PC-9 (cell line): Measurements from ENCODE around the gene CD2AP. TPM values are rescaled to one million over a fixed set of nuclear protein-coding genes. Genes with fewer than 3 reads are reported as not detected.
"Not testable (repeated sequence)": the region's sequence is repeated elsewhere in the genome, so short reads cannot be mapped to it uniquely, and the experiment has no call there.

Source experiments
- BruUV-seq: library from RNA; stranded (reverse); fragments of 400-500 nt; replicated peaks from 2 replicates; lab custom pipeline; 2021; lab: Mats Ljungman, UMichigan
- CTCF ChIA-PET: fragments of 300-600 bp; sonication (Branson Sonifier 250); formaldehyde crosslinking; loops from one replicate; lab custom pipeline; 2022; ENCODE audit warnings: antibody characterized with exemption; lab: Charles Lee
- POLR2A ChIA-PET: fragments of 300-600 bp; sonication (Branson Sonifier 250); formaldehyde crosslinking; loops from one replicate; lab custom pipeline; 2022; ENCODE audit warnings: antibody characterized with exemption; ENCODE audit not compliant: unreplicated experiment; lab: Charles Lee
- DNase-seq, 2 experiments: peaks; one replicate each; pipeline versions ENCODE4 v3.0.0 to v3.0.0-alpha.2; 2015 to 2022; ENCODE audit warnings: mixed read lengths in 1 of 2
- H2AFZ ChIP-seq: fragments of 200-600 bp; sonication (generic); 2 replicates; pipeline ENCODE4 v1.8.1; 2017; ENCODE audit warnings: antibody characterized with exemption
- H3F3A ChIP-seq: fragments of 200-600 bp; sonication (generic); 2 replicates; pipeline ENCODE4 v1.8.1; 2017; ENCODE audit warnings: antibody characterized with exemption, mild to moderate bottlenecking, low read depth; ENCODE audit not compliant: insufficient read depth
- H3K27ac ChIP-seq: fragments of 200-600 bp; sonication (generic); 2 replicates; pipeline ENCODE4 v1.6.1; 2016; ENCODE audit warnings: mixed run types
- H3K27me3 ChIP-seq: fragments of 200-600 bp; sonication (generic); 2 replicates; pipeline ENCODE4 v1.6.1; 2016; ENCODE audit warnings: low read depth, mixed run types; ENCODE audit not compliant: insufficient read depth
- H3K36me3 ChIP-seq: fragments of 200-600 bp; sonication (generic); 2 replicates; pipeline ENCODE4 v1.6.1; 2016; ENCODE audit warnings: low read depth, mixed run types
- H3K4me1 ChIP-seq: fragments of 200-600 bp; sonication (generic); replicated peaks from 2 replicates; pipeline ENCODE4 v1.6.1; 2016; ENCODE audit warnings: mixed run types; ENCODE audit not compliant: insufficient read depth
- H3K4me2 ChIP-seq: fragments of 200-600 bp; sonication (generic); 2 replicates; pipeline ENCODE4 v1.6.1; 2017; ENCODE audit warnings: mixed run types
- H3K4me3 ChIP-seq: fragments of 200-600 bp; sonication (generic); 2 replicates; pipeline ENCODE4 v1.6.1; 2016; ENCODE audit warnings: mixed run types
- H3K79me2 ChIP-seq: fragments of 200-600 bp; sonication (generic); 2 replicates; pipeline ENCODE4 v1.6.1; 2017; ENCODE audit warnings: low read depth, mixed run types
- H3K9me2 ChIP-seq: fragments of 200-600 bp; sonication (generic); 2 replicates; pipeline ENCODE4 v1.8.1; 2017; ENCODE audit warnings: mild to moderate bottlenecking; ENCODE audit not compliant: insufficient read depth
- H3K9me3 ChIP-seq: fragments of 200-600 bp; sonication (generic); 2 replicates; pipeline ENCODE4 v1.8.1; 2016; ENCODE audit warnings: low read depth; ENCODE audit not compliant: insufficient read depth
- H4K20me1 ChIP-seq: fragments of 200-600 bp; sonication (generic); 2 replicates; pipeline ENCODE4 v1.8.1; 2017; ENCODE audit not compliant: insufficient read depth
- CTCF ChIP-seq: fragments of 200-600 bp; sonication (generic); conservative IDR thresholded peaks from 2 replicates; pipeline ENCODE4 v1.6.1; 2017; ENCODE audit warnings: mixed run types, antibody characterized with exemption, mild to moderate bottlenecking, moderate library complexity
- EZH2 ChIP-seq: fragments of 200-600 bp; sonication (generic); IDR thresholded peaks from 2 replicates; pipeline ENCODE4 v1.8.0; 2017; ENCODE audit warnings: antibody characterized with exemption, low read depth
- intact Hi-C: fragments of 100-400 bp; cut with micrococcal nuclease; formaldehyde crosslinking; loops from one replicate; pipeline ENCODE4 v1.10.0; 2022; ENCODE audit not compliant: unreplicated experiment
- total RNA-seq: library from RNA; stranded (reverse); gene quantifications from 2 replicates; pipeline ENCODE4 v1.2.3, GENCODE V29; 2021

The CD2AP gene
- total RNA-seq, 1 experiment from 2014 or later, result 55.5 TPM

GRCh38 chr6:47479140-47479508 is 1.5 kb downstream of the CD2AP start:
- peak overlapping the region; percentile 97 for H3K27ac ChIP-seq
- TF ChIP-seq CTCF (no peak), EZH2 (no peak)
- no peaks in the 10 kb centered on the region for H3K36me3 ChIP-seq
- no peaks in the 10 kb centered on the region for H3K9me3 ChIP-seq
- no peaks in the 10 kb centered on the region for H3K27me3 ChIP-seq
- BruUV-seq, result no TSS peak
- H3K4me1 ChIP-seq, result peaks cover 52% of the 10 kb centered on the region
- CTCF ChIA-PET, result no interaction called here
- H3K9me2 ChIP-seq, result no peaks in the 10 kb centered on the region
- no peak for DNase-seq
- peaks cover 35% of the 10 kb centered on the region for H4K20me1 ChIP-seq
- peaks cover 75% of the 10 kb centered on the region for H3K79me2 ChIP-seq
- intact Hi-C loops, result no loop called here
- POLR2A ChIA-PET, result interaction anchor here (0.7 kb wide), 1 partner anchor 175 kb away, joined by 4 read pairs; no protein-coding TSS in a partner anchor
- H3F3A ChIP-seq, result peaks cover 19% of the 10 kb centered on the region
- H2AFZ ChIP-seq, result no peak overlapping the region; the same call in 1 of the 2 replicates
- H3K4me2 ChIP-seq, result peak overlapping the region; percentile 84
- peak overlapping the region; percentile 95 for H3K4me3 ChIP-seq

GRCh38 chr6:47479874-47480273 is 2.3 kb downstream of the CD2AP start:
- Histone ChIP-seq H3K27me3 (no peaks in the 10 kb centered on the region), H2AFZ (no peak overlapping the region), H3F3A (peaks cover 23% of the 10 kb centered on the region), H3K4me1 (peaks cover 60% of the 10 kb centered on the region), H3K27ac (no peak overlapping the region), H3K79me2 (peaks cover 83% of the 10 kb centered on the region), H3K9me3 (no peaks in the 10 kb centered on the region), H3K4me2 (peak overlapping the region; percentile 84), H4K20me1 (peaks cover 39% of the 10 kb centered on the region), H3K36me3 (no peaks in the 10 kb centered on the region), H3K4me3 (peak overlapping the region; percentile 95; the same call in 1 of the 2 replicates), H3K9me2 (no peaks in the 10 kb centered on the region)
- no TSS peak for BruUV-seq
- intact Hi-C loops, result no loop called here
- ChIA-PET POLR2A (no interaction called here), CTCF (no interaction called here)
- no peak for DNase-seq
- no peak for TF ChIP-seq EZH2

GRCh38 chr6:47481213-47481612 is 3.6 kb downstream of the CD2AP start:
- H3K4me2 ChIP-seq, result peak overlapping the region; percentile 84
- POLR2A ChIA-PET, intact Hi-C loops, H3K27me3 ChIP-seq, DNase-seq, H3K36me3 ChIP-seq, H3K27ac ChIP-seq, CTCF ChIA-PET, BruUV-seq, H3K9me3 ChIP-seq, H2AFZ ChIP-seq, H3K9me2 ChIP-seq: not testable (repeated sequence)
- peak overlapping the region; percentile 95; the same call in 1 of the 2 replicates for H3K4me3 ChIP-seq
- H3K79me2 ChIP-seq, result peaks cover 93% of the 10 kb centered on the region
- H3K4me1 ChIP-seq, result peaks cover 57% of the 10 kb centered on the region
- peaks cover 47% of the 10 kb centered on the region for H4K20me1 ChIP-seq
- peaks cover 22% of the 10 kb centered on the region for H3F3A ChIP-seq

- Histone ChIP-seq H4K20me1 (peaks cover 53% of the 10 kb centered on the region), H2AFZ (no peak overlapping the region), H3K27me3 (no peaks in the 10 kb centered on the region), H3K4me2 (peak overlapping the region; percentile 48), H3F3A (peaks cover 18% of the 10 kb centered on the region; the same call in 1 of the 2 replicates), H3K27ac (no peak overlapping the region), H3K9me2 (no peaks in the 10 kb centered on the region), H3K36me3 (no peaks in the 10 kb centered on the region), H3K4me1 (peaks cover 52% of the 10 kb centered on the region), H3K9me3 (no peaks in the 10 kb centered on the region), H3K79me2 (peaks cover 93% of the 10 kb centered on the region), H3K4me3 (no peak overlapping the region)
- no peak for DNase-seq
- intact Hi-C loops, result no loop called here
- CTCF ChIA-PET, result no interaction called here
- no TSS peak for BruUV-seq
- POLR2A ChIA-PET, result no interaction called here
- TF ChIP-seq EZH2, result no peak
- no peak for TF ChIP-seq CTCF
Measured at GRCh38 chr6:47481806-47482205, 4.2 kb downstream of the CD2AP start.
